Motor neuron (in vitro differentiated cells): Measurements from ENCODE around the gene CAPN9. TPM values are rescaled to one million over a fixed set of nuclear protein-coding genes. Genes with fewer than 3 reads are reported as not detected.

Experiments used
- ATAC-seq, 8 experiments: fragments of 200-7000 bp; cut with Tn5 transposase; replicated peaks in 6 of 8; 2 replicates each; pipeline ENCODE4 v1.8.0; 2021; ENCODE audit warnings: mild to moderate bottlenecking in 8 of 8, moderate library complexity in 8 of 8
- H3K27ac ChIP-seq, 2 donors: fragments of 250-450 bp; sonication (Bioruptor Pico); 2 replicates each; pipeline ENCODE4 v1.9.0; 2021; ENCODE audit warnings: antibody characterized with exemption in 2 of 2, mild to moderate bottlenecking in 2 of 2, moderate library complexity in 1 of 2
- H3K4me1 ChIP-seq, 2 donors: fragments of 250-450 bp; sonication (Bioruptor Pico); replicated peaks in 1 of 2; 2 replicates each; pipeline ENCODE4 v1.6.1; 2021; ENCODE audit warnings: antibody characterized with exemption in 2 of 2, mild to moderate bottlenecking in 2 of 2, moderate library complexity in 1 of 2
- H3K4me3 ChIP-seq, 5 donors: fragments of 250-450 bp; sonication (Bioruptor Pico); 2 replicates each; pipeline ENCODE4 v1.9.0; 2021; ENCODE audit warnings: antibody characterized with exemption in 5 of 5, mild to moderate bottlenecking in 5 of 5, moderate library complexity in 4 of 5
- WGBS, 10 experiments: fragments of 450-650 bp; shearing (Covaris generic); methylation state at CpG; one replicate each; pipeline ENCODE4 v1.0.0; 2022; 5-methylcytosine and 5-hydroxymethylcytosine counted together
- in situ Hi-C, 9 experiments: fragments of 400-800 bp; cut with MboI; loops; one replicate each; pipeline ENCODE4 v1.15.0; 2021; ENCODE audit warnings: low sequenced_read_pairs in 9 of 9, low pct_unique_long_range_greater_than_20kb in 2 of 9; ENCODE audit not compliant: unreplicated experiment in 9 of 9
- total RNA-seq, 8 experiments: library from RNA; unstranded; fragments of 300-600 nt; gene quantifications; 2 replicates each; pipeline versions ENCODE4 v1.2.3 to v1.2.4, GENCODE V29; 2022

Gene CAPN9
- total RNA-seq, 8 experiments from 2014 or later: 0.08 to 0.29 (median 0.11) TPM; not detected in 4

- in situ Hi-C loops: no loop called here
These were observed 21.8 kb downstream of the CAPN9 start for GRCh38 chr1:230768903-230769570.

GRCh38 chr1:230770317-230770716 is 23.1 kb downstream of the CAPN9 start:
- in situ Hi-C loops: loop anchor here in 1 of 9 experiments (10.0 kb wide), 2 partner anchors 66 to 136 kb away; no protein-coding TSS in a partner anchor
- Histone ChIP-seq H3K4me1 (no peaks in the 10 kb centered on the region), H3K4me3 (no peak overlapping the region), H3K27ac (no peak overlapping the region)
- ATAC-seq: no peak
- WGBS, 10 experiments: 20 to 100% (median 80%) methylated on average over 1 of the region's 1 CpG; no CpG with 5 or more reads in 7 of the 10 experiments

More at GRCh38 chr1:230768903-230769570, 21.8 kb downstream of the CAPN9 start:
- H3K4me1 ChIP-seq: no peaks in the 10 kb centered on the region
- peak; percentile 58 to 87 (median 73) for ATAC-seq
- 8 to 89% (median 73%) methylated on average over 3 to 15 of the region's 15 CpGs; no CpG with 5 or more reads in 1 of the 10 experiments for WGBS, 10 experiments
- H3K4me3 ChIP-seq: no peak overlapping the region
- H3K27ac ChIP-seq: no peak overlapping the region

- in situ Hi-C loops: loop anchor here in 1 of 9 experiments (10.0 kb wide), 2 partner anchors 67 to 137 kb away; no protein-coding TSS in a partner anchor
- no peak overlapping the region for H3K4me3 ChIP-seq
- no peaks in the 10 kb centered on the region for H3K4me1 ChIP-seq
- no peak for ATAC-seq
- 40 to 96% (median 74%) methylated on average over 1 to 12 of the region's 13 CpGs; no CpG with 5 or more reads in 1 of the 10 experiments for WGBS, 10 experiments
- H3K27ac ChIP-seq: no peak overlapping the region
These were observed 24.7 kb downstream of the CAPN9 start for GRCh38 chr1:230771773-230772354.

GRCh38 chr1:230772457-230773395 is 25.5 kb downstream of the CAPN9 start:
- WGBS, 10 experiments: 35 to 100% (median 69%) methylated on average over 1 to 12 of the region's 14 CpGs; no CpG with 5 or more reads in 1 of the 10 experiments
- no peak overlapping the region for H3K27ac ChIP-seq
- in situ Hi-C loops: loop anchor here in 1 of 9 experiments (10.0 kb wide), 2 partner anchors 68 to 138 kb away; no protein-coding TSS in a partner anchor
- peak; percentile 42 to 91 (median 66) for ATAC-seq
- no peak overlapping the region for H3K4me3 ChIP-seq
- H3K4me1 ChIP-seq: no peaks in the 10 kb centered on the region

- in situ Hi-C loops: loop anchor here in 1 of 9 experiments (10.0 kb wide), 2 partner anchors 69 to 139 kb away; no protein-coding TSS in a partner anchor
- 0 to 100% (median 73%) methylated on average over 1 to 7 of the region's 11 CpGs; no CpG with 5 or more reads in 2 of the 10 experiments for WGBS, 10 experiments
- Histone ChIP-seq H3K4me3 (no peak overlapping the region), H3K27ac (no peak overlapping the region), H3K4me1 (no peaks in the 10 kb centered on the region)
- ATAC-seq: peak in 1 of 8 experiments; percentile 7
These were observed 26.3 kb downstream of the CAPN9 start for GRCh38 chr1:230773396-230774033.

GRCh38 chr1:230778916-230779590 is 31.9 kb downstream of the CAPN9 start:
- Histone ChIP-seq H3K4me1 (no peaks in the 10 kb centered on the region), H3K27ac (no peak overlapping the region), H3K4me3 (no peak overlapping the region)
- in situ Hi-C loops: loop anchor here in 2 of 9 experiments (10.0 to 25.0 kb wide), 3 partner anchors 74 to 433 kb away; no protein-coding TSS in a partner anchor
- 45 to 100% (median 75%) methylated on average over 3 to 11 of the region's 11 CpGs; no CpG with 5 or more reads in 1 of the 10 experiments for WGBS, 10 experiments
- ATAC-seq: no peak

GRCh38 chr1:230781131-230781530 is 33.9 kb downstream of the CAPN9 start:
- ATAC-seq: peak in 2 of 8 experiments; percentile 51 to 62
- in situ Hi-C loops: loop anchor here in 1 of 9 experiments (25.0 kb wide), 1 partner anchor 431 kb away; no protein-coding TSS in a partner anchor
- 0 to 100% (median 79%) methylated on average over 1 to 3 of the region's 3 CpGs; no CpG with 5 or more reads in 2 of the 10 experiments for WGBS, 10 experiments
- Histone ChIP-seq H3K27ac (no peak overlapping the region), H3K4me1 (peaks cover 0 to 4% of the 10 kb centered on the region in 2 donors), H3K4me3 (no peak overlapping the region)

GRCh38 chr1:230781594-230781993 is 34.4 kb downstream of the CAPN9 start:
- in situ Hi-C loops: loop anchor here in 1 of 9 experiments (25.0 kb wide), 1 partner anchor 431 kb away; no protein-coding TSS in a partner anchor
- Histone ChIP-seq H3K4me1 (peaks cover 0 to 8% of the 10 kb centered on the region in 2 donors), H3K27ac (no peak overlapping the region), H3K4me3 (no peak overlapping the region)
- WGBS, 10 experiments: 0 to 87% (median 58%) methylated on average over 2 to 3 of the region's 3 CpGs; no CpG with 5 or more reads in 1 of the 10 experiments
- ATAC-seq: peak in 6 of 8 experiments; percentile 25 to 81 (median 64)

- Histone ChIP-seq H3K4me3 (no peak overlapping the region), H3K4me1 (peaks cover 0 to 14% of the 10 kb centered on the region in 2 donors), H3K27ac (no peak overlapping the region)
- in situ Hi-C loops: loop anchor here in 1 of 9 experiments (25.0 kb wide), 1 partner anchor 428 kb away; no protein-coding TSS in a partner anchor
- ATAC-seq: no peak
- 15 to 57% (median 33%) methylated on average over 1 to 2 of the region's 2 CpGs; no CpG with 5 or more reads in 1 of the 10 experiments for WGBS, 10 experiments
These were observed 37.0 kb downstream of the CAPN9 start for GRCh38 chr1:230784163-230784562.

- ATAC-seq: peak in 4 of 8 experiments; percentile 30 to 74 (median 48)
- H3K4me1 ChIP-seq: peaks cover 0 to 14% of the 10 kb centered on the region in 2 donors
- H3K4me3 ChIP-seq: no peak overlapping the region
- in situ Hi-C loops: loop anchor here in 1 of 9 experiments (25.0 kb wide), 1 partner anchor 426 kb away; no protein-coding TSS in a partner anchor
- H3K27ac ChIP-seq: peak overlapping the region in 1 of 2 donors; percentile 34
- WGBS, 10 experiments: 0 to 83% (median 45%) methylated on average over 1 to 2 of the region's 2 CpGs; no CpG with 5 or more reads in 2 of the 10 experiments
These were observed 38.6 kb downstream of the CAPN9 start for GRCh38 chr1:230785636-230786384.

GRCh38 chr1:230786385-230786753 is 39.2 kb downstream of the CAPN9 start:
- Histone ChIP-seq H3K4me1 (peaks cover 0 to 14% of the 10 kb centered on the region in 2 donors), H3K27ac (no peak overlapping the region), H3K4me3 (no peak overlapping the region)
- WGBS, 10 experiments: 0 to 100% (median 43%) methylated on average over 1 to 3 of the region's 3 CpGs
- in situ Hi-C loops: loop anchor here in 1 of 9 experiments (25.0 kb wide), 1 partner anchor 426 kb away; no protein-coding TSS in a partner anchor
- peak in 2 of 8 experiments; percentile 45 to 69 for ATAC-seq
